ENCODE results near the gene TBC1D17.

Gene TBC1D17

GRCh38 chr19:49933643-49934042 is 56.1 kb downstream of the TBC1D17 start:
- no peak for DNase-seq (ENCODE audit: low read depth in 3 of 3, low spot score in 1 of 3)

GRCh38 chr19:49936549-49936948 is 59.0 kb downstream of the TBC1D17 start:
- DNase-seq (ENCODE audit: low read depth in 3 of 3, low spot score in 1 of 3) = no peak

DNA sequence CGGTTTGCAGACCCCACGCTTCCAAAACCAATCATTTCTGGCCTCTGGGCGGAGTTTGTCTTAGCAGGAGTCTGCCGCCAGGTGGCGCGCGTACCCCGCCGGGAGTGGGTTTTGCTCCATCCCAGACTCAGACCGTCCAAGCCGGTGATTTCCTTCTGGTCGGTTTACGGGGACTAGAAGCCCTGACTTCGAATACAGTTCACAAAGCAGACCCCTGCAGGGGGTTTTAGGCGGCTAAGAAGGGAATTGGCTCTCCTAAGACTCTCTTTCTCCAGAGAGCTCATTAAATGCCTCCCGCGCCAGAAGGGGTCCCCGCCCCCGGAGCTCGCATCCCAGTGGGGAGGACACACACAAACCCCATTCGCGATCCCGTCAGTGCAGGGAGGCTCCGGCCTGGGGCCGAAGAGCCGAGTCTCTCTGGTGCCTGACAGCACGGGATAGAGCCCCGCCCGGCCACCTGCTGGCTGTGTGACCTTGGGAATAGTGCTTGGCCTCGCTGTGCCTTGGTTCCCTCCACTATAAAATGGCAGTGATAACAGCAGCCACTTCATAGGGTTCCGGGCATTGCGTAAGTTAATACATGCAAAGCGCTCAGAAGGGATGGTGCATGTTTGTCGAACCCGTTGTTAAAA is 60.4 kb downstream of the TBC1D17 start:
- DNase-seq (ENCODE audit: low read depth in 3 of 3, low spot score in 1 of 3) = peak; percentile 38 to 77 (median 59)
